Measurements from ENCODE around the gene CCDC146. TPM values are rescaled to one million over a fixed set of nuclear protein-coding genes. Genes with fewer than 3 reads are reported as not detected.
A peak's percentile ranks its signal among the peaks of the same experiment; 100 is the strongest.
"Not testable (repeated sequence)": the region's sequence is repeated elsewhere in the genome, so short reads cannot be mapped to it uniquely, and the experiment has no call there.

The CCDC146 gene
- total RNA-seq, 1 donor from 2014 or later: 2.1 TPM

DNA sequence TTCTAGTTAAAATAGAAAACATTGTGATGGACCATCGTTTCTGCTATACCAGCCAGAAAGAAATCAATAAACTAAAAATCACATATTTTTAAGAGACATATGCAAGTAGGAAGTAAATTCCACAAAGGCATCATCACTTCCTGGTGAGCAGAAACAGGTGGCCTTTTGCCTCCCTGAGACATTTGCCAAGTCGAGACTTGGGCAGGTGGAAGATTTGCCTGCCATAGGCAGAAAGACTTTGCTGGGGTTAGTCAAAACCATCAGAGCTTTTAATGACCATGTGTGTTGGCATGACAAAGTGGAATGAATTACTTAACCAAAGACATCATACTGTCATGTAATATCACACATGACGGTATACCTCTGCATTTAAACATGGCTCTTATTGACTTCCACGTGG lies 143.3 kb downstream of the CCDC146 start:
- H3K27me3 ChIP-seq (ENCODE audit: control insufficient read depth, insufficient read depth, low read length): no peaks in the 10 kb centered on the region
- FAIRE-seq (peak; percentile 64), DNase-seq (ENCODE audit: low read depth) (no peak)
- H3K4me3 ChIP-seq (ENCODE audit: low read depth, low read length): no peak overlapping the region
- no peaks in the 10 kb centered on the region for H3K36me3 ChIP-seq (ENCODE audit: control insufficient read depth, insufficient read depth, low read length)
- TF ChIP-seq, protein P1, sequence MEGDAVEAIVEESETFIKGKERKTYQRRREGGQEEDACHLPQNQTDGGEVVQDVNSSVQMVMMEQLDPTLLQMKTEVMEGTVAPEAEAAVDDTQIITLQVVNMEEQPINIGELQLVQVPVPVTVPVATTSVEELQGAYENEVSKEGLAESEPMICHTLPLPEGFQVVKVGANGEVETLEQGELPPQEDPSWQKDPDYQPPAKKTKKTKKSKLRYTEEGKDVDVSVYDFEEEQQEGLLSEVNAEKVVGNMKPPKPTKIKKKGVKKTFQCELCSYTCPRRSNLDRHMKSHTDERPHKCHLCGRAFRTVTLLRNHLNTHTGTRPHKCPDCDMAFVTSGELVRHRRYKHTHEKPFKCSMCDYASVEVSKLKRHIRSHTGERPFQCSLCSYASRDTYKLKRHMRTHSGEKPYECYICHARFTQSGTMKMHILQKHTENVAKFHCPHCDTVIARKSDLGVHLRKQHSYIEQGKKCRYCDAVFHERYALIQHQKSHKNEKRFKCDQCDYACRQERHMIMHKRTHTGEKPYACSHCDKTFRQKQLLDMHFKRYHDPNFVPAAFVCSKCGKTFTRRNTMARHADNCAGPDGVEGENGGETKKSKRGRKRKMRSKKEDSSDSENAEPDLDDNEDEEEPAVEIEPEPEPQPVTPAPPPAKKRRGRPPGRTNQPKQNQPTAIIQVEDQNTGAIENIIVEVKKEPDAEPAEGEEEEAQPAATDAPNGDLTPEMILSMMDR (IDR thresholded peaks at IDR 0.05; ENCODE audit: insufficient read depth, low read length, severe bottlenecking): no peak

DNA sequence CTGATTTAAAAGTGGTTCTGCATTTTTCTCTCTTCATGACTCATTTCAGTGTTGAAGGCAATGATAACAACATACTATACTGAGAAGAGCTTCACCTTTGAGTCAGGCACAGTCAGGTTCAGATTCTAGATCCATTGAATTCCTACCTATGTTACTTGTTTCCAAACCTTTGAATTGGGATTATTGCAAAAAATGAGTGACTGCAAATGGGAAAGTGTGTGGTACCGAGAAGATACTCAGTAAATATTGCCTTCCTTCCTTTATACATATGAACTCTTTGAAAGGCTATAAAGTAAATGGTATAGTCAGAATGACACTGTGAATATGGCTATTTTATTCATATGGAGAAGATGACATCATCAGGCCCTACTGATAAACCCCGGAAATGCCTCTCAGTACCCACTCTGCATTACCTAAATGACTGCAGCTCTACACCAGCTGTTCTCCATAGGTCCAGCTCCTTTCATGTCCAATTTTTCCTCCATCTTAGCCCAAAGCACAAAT lies 143.9 kb downstream of the CCDC146 start:
- TF ChIP-seq, protein P1 (IDR thresholded peaks at IDR 0.05; ENCODE audit: insufficient read depth, low read length, severe bottlenecking): no peak

DNA sequence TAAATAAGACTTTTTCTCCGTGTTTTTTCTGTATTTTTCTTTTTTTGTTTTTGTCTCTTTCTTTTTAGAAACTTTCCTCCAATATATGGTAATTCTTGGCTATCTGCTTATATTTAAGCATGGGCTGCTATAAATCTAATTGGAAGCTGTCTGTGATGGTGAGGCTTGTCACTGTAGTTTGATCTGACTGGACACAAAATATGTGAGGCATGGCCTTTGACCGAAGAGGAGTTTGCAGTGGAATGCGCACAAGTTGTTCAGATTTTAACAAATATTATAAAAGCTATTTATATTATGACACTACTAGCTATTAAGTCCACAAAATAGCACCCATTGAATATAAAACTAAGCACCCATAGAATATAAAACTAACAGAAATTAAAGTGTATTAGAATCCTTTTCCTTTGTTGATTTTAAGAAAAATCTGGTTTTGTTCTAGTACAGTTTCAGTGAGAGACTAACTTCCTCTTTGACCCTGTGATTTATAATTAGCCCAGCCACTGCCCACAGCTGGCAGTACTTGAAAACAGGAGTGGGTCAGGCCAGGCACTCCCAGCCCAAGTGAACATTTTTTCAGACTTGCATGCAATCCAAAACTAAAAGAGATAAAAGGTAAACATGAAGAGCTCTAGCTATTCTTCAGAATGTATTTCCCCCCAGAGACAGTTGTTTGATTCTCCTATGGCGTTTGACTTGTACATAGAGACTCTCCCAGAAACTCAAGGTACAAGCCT lies 147.1 kb downstream of the CCDC146 start:
- no peaks in the 10 kb centered on the region for H3K27me3 ChIP-seq (ENCODE audit: control insufficient read depth, insufficient read depth, low read length)
- TF ChIP-seq, protein P1 (IDR thresholded peaks at IDR 0.05; ENCODE audit: insufficient read depth, low read length, severe bottlenecking): no peak
- H3K36me3 ChIP-seq (ENCODE audit: control insufficient read depth, insufficient read depth, low read length): no peaks in the 10 kb centered on the region
- DNase-seq (ENCODE audit: low read depth): no peak
- no peak for FAIRE-seq
- H3K4me3 ChIP-seq (ENCODE audit: low read depth, low read length): no peak overlapping the region

More for the DNA sequence above, 143.9 kb downstream of the CCDC146 start:
- FAIRE-seq (no peak), DNase-seq (ENCODE audit: low read depth) (no peak)
- no peaks in the 10 kb centered on the region for H3K36me3 ChIP-seq (ENCODE audit: control insufficient read depth, insufficient read depth, low read length)
- no peak overlapping the region for H3K4me3 ChIP-seq (ENCODE audit: low read depth, low read length)
- no peaks in the 10 kb centered on the region for H3K27me3 ChIP-seq (ENCODE audit: control insufficient read depth, insufficient read depth, low read length)

DNA sequence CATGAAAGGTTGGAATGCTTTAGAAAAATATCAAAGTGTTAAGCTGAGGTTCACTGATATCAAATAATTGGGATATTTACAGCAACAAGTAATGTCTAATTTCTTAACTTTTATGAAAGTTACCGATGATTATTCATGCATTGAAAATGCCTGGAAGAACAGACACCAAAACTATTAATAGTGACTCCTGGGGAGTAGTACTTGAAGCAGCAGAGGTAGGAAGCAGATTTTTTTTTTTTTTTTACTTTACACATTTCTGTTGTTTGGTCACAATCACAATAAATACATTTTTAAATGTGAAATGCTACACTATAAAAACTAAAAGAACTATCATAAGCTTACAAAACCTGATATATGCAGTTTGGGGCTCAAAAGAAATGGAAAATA lies 147.7 kb downstream of the CCDC146 start:
- FAIRE-seq (no peak), DNase-seq (ENCODE audit: low read depth) (no peak)
- no peak overlapping the region for H3K4me3 ChIP-seq (ENCODE audit: low read depth, low read length)
- TF ChIP-seq, protein P1 (IDR thresholded peaks at IDR 0.05; ENCODE audit: insufficient read depth, low read length, severe bottlenecking): no peak
- no peaks in the 10 kb centered on the region for H3K36me3 ChIP-seq (ENCODE audit: control insufficient read depth, insufficient read depth, low read length)
- no peaks in the 10 kb centered on the region for H3K27me3 ChIP-seq (ENCODE audit: control insufficient read depth, insufficient read depth, low read length)

DNA sequence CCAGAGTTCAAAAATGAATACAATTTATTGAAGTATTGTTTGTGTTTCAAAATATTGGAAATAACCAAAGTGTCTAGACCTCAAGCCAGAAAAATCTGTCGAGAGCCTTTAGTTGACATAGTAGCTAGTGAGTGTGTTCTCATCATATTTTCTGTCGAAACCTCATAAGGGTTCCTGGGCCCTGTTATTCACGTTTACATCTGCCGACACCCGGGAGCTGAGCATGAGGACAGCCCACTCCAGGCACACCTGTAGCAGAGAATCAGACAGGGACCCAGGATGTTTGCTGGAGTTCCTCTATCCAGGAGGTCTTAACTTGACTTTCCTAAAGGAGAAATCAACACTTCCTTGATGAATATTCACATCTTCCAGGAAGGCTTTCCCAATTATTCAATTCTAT lies 149.4 kb downstream of the CCDC146 start:
- Histone ChIP-seq H3K4me3 (ENCODE audit: low read depth, low read length) (no peak overlapping the region), H3K36me3 (ENCODE audit: control insufficient read depth, insufficient read depth, low read length) (no peaks in the 10 kb centered on the region), H3K27me3 (ENCODE audit: control insufficient read depth, insufficient read depth, low read length) (no peaks in the 10 kb centered on the region)
- DNase-seq (ENCODE audit: low read depth) (no peak), FAIRE-seq (no peak)
- TF ChIP-seq, protein P1 (IDR thresholded peaks at IDR 0.05; ENCODE audit: insufficient read depth, low read length, severe bottlenecking): no peak

DNA sequence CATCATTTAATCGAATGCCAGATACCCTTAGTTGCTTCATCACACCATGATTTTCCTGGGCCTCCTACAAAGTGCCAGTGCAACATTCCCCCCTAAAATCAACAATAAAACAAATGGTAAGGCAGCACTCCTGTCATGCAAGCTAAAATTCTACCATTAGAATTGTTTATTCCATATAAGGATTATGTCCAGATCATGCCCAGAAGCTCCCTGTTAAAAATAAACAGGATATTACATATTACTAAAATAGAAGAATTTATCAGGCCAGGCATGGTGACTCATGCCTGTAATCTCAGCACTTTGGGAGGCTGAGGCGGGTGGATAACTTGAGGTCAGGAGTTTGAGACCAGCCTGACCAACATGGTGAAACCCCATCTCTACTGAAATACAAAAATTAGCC lies 153.2 kb downstream of the CCDC146 start:
- FAIRE-seq; H3K27me3 ChIP-seq (ENCODE audit: control insufficient read depth, insufficient read depth, low read length); H3K4me3 ChIP-seq (ENCODE audit: low read depth, low read length); DNase-seq (ENCODE audit: low read depth); H3K36me3 ChIP-seq (ENCODE audit: control insufficient read depth, insufficient read depth, low read length): not testable (repeated sequence)
